ENCODE data around the gene STOML1. TPM values are rescaled to one million over a fixed set of nuclear protein-coding genes. Genes with fewer than 3 reads are reported as not detected.

STOML1 gene
- 10.7 and 18.8 TPM in 2 replicates for total RNA-seq (2011; cell fraction: chromatin; rRNA removed; ENCODE audit: low replicate concordance)
- total RNA-seq (2011; cell fraction: nucleolus; rRNA removed) = 18.3 and 19.3 TPM in 2 replicates
- 14.7 and 18.3 TPM in 2 replicates for total RNA-seq (2011; cell fraction: nucleoplasm; rRNA removed)
- total RNA-seq (2014; rRNA removed) (9.7 and 9.9 TPM in 2 replicates), total RNA-seq (2014; rRNA removed; fragmentation: Illumina TruSeq; extraction: Trizol) (1.2 and 2.1 TPM in 2 replicates), total RNA-seq (2015; rRNA removed; fragmentation: Illumina TruSeq; extraction: Trizol) (4.6 and 5.3 TPM in 2 replicates), total RNA-seq (2021) (9.6 and 10.3 TPM in 2 replicates), polyA plus RNA-seq (2011; rRNA removed) (4.9 and 7.1 TPM in 2 replicates), polyA plus RNA-seq (2014; fragmentation: Illumina TruSeq; extraction: Trizol) (3.5 and 5.2 TPM in 2 replicates), polyA plus RNA-seq (2014; fragmentation: Nextera tagmentation; extraction: Ambion mirVana) (under 1 TPM; 0.25 to 0.53 TPM), polyA plus RNA-seq (2014; rRNA removed) (6.9 and 8.9 TPM in 2 replicates), polyA minus RNA-seq (2011; rRNA and poly(A)+ RNA removed) (2.9 and 3.5 TPM in 2 replicates), Bru-seq, nascent RNA (percentile 47 among the genes with signal in this experiment), BruChase-seq, experiment 1, labeled RNA remaining after a 2-hour chase (percentile 38 among the genes with signal in this experiment), BruChase-seq, experiment 2, labeled RNA remaining after a 6-hour chase (percentile 39 among the genes with signal in this experiment)
- 8.1 and 16.7 TPM in 2 replicates for polyA plus RNA-seq (2011; cell fraction: cytosol; rRNA removed)
- 14.1 and 18.4 TPM in 2 replicates for polyA plus RNA-seq (2011; cell fraction: nucleus; rRNA removed)
- polyA plus RNA-seq (2012) = 5.9 and 11.3 TPM in 2 replicates
- 2.7 and 5.1 TPM in 2 replicates for polyA minus RNA-seq (2011; cell fraction: cytosol; rRNA and poly(A)+ RNA removed)
- 5.9 and 7.2 TPM in 2 replicates for polyA minus RNA-seq (2011; cell fraction: nucleus; rRNA and poly(A)+ RNA removed)
- long read RNA-seq, experiment 1, full-length matches to known transcripts = 18 of 39 reads
- long read RNA-seq, experiment 1, partial matches to known transcripts = 5 of 39 reads
- long read RNA-seq, experiment 1, other reads (novel, unspliced or antisense) = 16 of 39 reads
- long read RNA-seq, experiment 2, full-length matches to known transcripts = 3 of 10 reads
- long read RNA-seq, experiment 2, partial matches to known transcripts = 1 of 10 reads
- long read RNA-seq, experiment 2, other reads (novel, unspliced or antisense) = 6 of 10 reads
- long read RNA-seq, experiment 3, full-length matches to known transcripts = 7 of 11 reads
- long read RNA-seq, experiment 3, partial matches to known transcripts = 1 of 11 reads
- long read RNA-seq, experiment 3, other reads (novel, unspliced or antisense) = 3 of 11 reads

GRCh38 chr15:73991726-73992593, at the start of gene STOML1:
TSS of gene STOML1 (minus strand) at chr15:73992295. CDS start at chr15:73992223, 72 bp downstream.
- peak; percentile 84 for FAIRE-seq
- peak within 1 kb of the TSS; percentile 99 for H2AFZ ChIP-seq (ENCODE audit: low read depth, low read length)
- H3K36me3 ChIP-seq (ENCODE audit: control insufficient read depth, insufficient read depth, low read length) = no peaks in the 10 kb centered on the region
- ChIA-PET CTCF (ENCODE audit: low intra/inter-chr PET ratio) (no interaction called here), POLR2A (no interaction called here)
- H3K4me2 ChIP-seq (ENCODE audit: insufficient read depth, low read length) = peak within 1 kb of the TSS; percentile 84
- H3K27me3 ChIP-seq (ENCODE audit: control insufficient read depth in 2 of 2, insufficient read depth in 2 of 2, low read length in 2 of 2) = no peaks in the 10 kb centered on the region; a peak in 1 of 5 replicates
- H3K79me2 ChIP-seq (ENCODE audit: control insufficient read depth, insufficient read depth, low read length) = peaks cover 27% of the 10 kb centered on the region
- no peaks in the 10 kb centered on the region for H3K9me3 ChIP-seq (replicated peaks; ENCODE audit: control insufficient read depth, insufficient read depth, low read depth, low read length)
- peak within 1 kb of the TSS; percentile 56 for H3K27ac ChIP-seq (ENCODE audit: extremely low read depth, low read depth, low read length)
- intact Hi-C loops (cut with micrococcal nuclease) (loop anchor here (5.0 to 10.0 kb wide), 2 partner anchors 45 to 623 kb away; partner anchors contain the start of gene CLK3), in situ Hi-C loops (cut with MboI) (no loop called here)
- ATAC-seq = peak; percentile 91
- peak within 1 kb of the TSS; percentile 86 for H3K4me3 ChIP-seq
- DNase-seq (ENCODE audit: extremely low read depth in 1 of 4, low spot score in 3 of 4) = peak; percentile 93 to 96 (median 95)
- no peaks in the 10 kb centered on the region for H4K20me1 ChIP-seq (replicated peaks; ENCODE audit: control insufficient read depth, insufficient read depth, low read length)
- H3K9me1 ChIP-seq (ENCODE audit: control insufficient read depth, insufficient read depth, low read length) = no peaks in the 10 kb centered on the region
- peaks cover 38 to 46% of the 10 kb centered on the region in 2 experiments for H3K4me1 ChIP-seq (replicated peaks in 1 of 2; ENCODE audit: control insufficient read depth in 2 of 2, insufficient read depth in 2 of 2, low read length in 2 of 2)
- H3K9ac ChIP-seq (ENCODE audit: insufficient read depth in 1 of 2, low read depth in 2 of 2, low read length in 2 of 2) = peak within 1 kb of the TSS; percentile 68 to 85
- no TSS peak for BruUV-seq (replicated peaks)
- under 1% methylated on average over 38 of the region's 72 CpGs for WGBS (ENCODE audit: insufficient coverage, low coverage, missing lambda C conversion rate)
- TF ChIP-seq, protein P1, sequence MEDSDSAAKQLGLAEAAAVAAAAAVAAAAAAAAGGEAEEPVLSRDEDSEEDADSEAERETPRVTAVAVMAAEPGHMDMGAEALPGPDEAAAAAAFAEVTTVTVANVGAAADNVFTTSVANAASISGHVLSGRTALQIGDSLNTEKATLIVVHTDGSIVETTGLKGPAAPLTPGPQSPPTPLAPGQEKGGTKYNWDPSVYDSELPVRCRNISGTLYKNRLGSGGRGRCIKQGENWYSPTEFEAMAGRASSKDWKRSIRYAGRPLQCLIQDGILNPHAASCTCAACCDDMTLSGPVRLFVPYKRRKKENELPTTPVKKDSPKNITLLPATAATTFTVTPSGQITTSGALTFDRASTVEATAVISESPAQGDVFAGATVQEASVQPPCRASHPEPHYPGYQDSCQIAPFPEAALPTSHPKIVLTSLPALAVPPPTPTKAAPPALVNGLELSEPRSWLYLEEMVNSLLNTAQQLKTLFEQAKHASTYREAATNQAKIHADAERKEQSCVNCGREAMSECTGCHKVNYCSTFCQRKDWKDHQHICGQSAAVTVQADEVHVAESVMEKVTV (CRISPR knock-in tag; IDR thresholded peaks at IDR 0.05) = no peak
- TF ChIP-seq RBM15 (IDR thresholded peaks at IDR 0.05; ENCODE audit: insufficient read depth, low read length) (no peak), POLR2H (tag; IDR thresholded peaks at IDR 0.05; ENCODE audit: low read depth) (no peak)
